H1 (cell line): ENCODE data around the gene CAMKK1. TPM values are rescaled to one million over a fixed set of nuclear protein-coding genes. Genes with fewer than 3 reads are reported as not detected.

ENCODE experiments used
- BRCA1 ChIP-seq: IDR thresholded peaks from 2 replicates; pipeline ENCODE4 v1.6.1; 2012; ENCODE audit warnings: low read depth, low read length, improper control_type of control experiment
- MAFK ChIP-seq: IDR thresholded peaks from 2 replicates; pipeline ENCODE4 v1.6.1; 2012; ENCODE audit warnings: low read depth, mild to moderate bottlenecking, improper control_type of control experiment, low read length
- SP1 ChIP-seq: IDR thresholded peaks from 2 replicates; pipeline ENCODE4 v1.6.1; 2011; ENCODE audit warnings: low read depth, low read length
- TBP ChIP-seq: IDR thresholded peaks from 2 replicates; pipeline ENCODE4 v1.6.1; 2011; ENCODE audit warnings: low read depth, low read length, improper control_type of control experiment
- YY1 ChIP-seq: IDR thresholded peaks from 2 replicates; pipeline ENCODE4 v1.6.1; 2011; ENCODE audit warnings: low read depth, mild to moderate bottlenecking, low read length
- polyA plus RNA-seq, 7 experiments: library from polyadenylated mRNA; depleted of rRNA in 3 of 7; stranded (reverse) in 5 of 7; unstranded in 2 of 7; fragments of >200 nt in 5 of 7; fragments of 200-250 nt in 2 of 7; gene quantifications; 1 replicate in 5 of 7; 2 replicates in 1 of 7; 4 replicates in 1 of 7; pipeline versions ENCODE4 v1.2.1 to v1.2.3, GENCODE V29; 2011 to 2013; ENCODE audit warnings: missing spikeins in 2 of 7, mixed read lengths in 2 of 7
- total RNA-seq: library from RNA; stranded (reverse); fragmentation: NEBNext Ultra II Directional; extraction: Animal tissue kit (Norgen Biotek cat#: 25700); gene quantifications from 2 replicates; pipeline ENCODE4 v1.2.1, GENCODE V29; 2021
- TF ChIP-seq, protein P1 (sequence below): IDR thresholded peaks from 2 replicates; pipeline ENCODE4 v1.6.1; 2011; ENCODE audit warnings: low read depth, mild to moderate bottlenecking, low read length; ENCODE audit not compliant: insufficient read depth

CAMKK1 gene
- total and polyA plus RNA-seq, 2 of the 8 experiments (the other 6 are each of a cell fraction or from before 2014, with no cell fraction given): 7.1 to 7.6 TPM

DNA sequence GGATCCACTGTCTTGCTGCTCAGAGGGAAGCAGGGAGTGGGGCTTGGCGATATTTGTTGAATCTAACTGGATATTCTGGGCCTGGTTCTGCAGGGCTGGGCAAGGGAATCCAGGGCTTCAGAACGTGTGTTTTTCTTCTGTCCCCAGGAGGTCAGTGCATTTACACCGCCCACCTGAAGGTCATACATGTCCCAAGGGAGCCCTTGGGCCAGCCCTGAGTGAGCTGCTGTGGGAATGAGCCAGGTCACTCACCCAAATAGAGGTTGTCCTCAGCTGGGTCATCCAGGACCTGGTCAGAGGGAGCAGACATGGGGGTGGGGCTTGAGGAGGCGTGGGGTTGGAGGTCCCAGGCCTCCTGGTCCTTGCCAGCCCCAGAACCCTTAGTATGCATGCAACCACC lies 10.6 kb downstream of the CAMKK1 start (continued):
- TF ChIP-seq YY1 (no peak), BRCA1 (no peak), SP1 (no peak), MAFK (no peak), TBP (no peak)
- TF ChIP-seq, protein P1, sequence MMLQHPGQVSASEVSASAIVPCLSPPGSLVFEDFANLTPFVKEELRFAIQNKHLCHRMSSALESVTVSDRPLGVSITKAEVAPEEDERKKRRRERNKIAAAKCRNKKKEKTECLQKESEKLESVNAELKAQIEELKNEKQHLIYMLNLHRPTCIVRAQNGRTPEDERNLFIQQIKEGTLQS: no peak
